HG02852 (cell line): ENCODE data around the gene SLC9C1.

Experiments used
- ATAC-seq: cut with Tn5 transposase; IDR thresholded peaks from one replicate; pipeline ENCODE4 v1.9.1; 2021; ENCODE audit warnings: mild to moderate bottlenecking, moderate library complexity; ENCODE audit not compliant: unreplicated experiment

The SLC9C1 gene

DNA sequence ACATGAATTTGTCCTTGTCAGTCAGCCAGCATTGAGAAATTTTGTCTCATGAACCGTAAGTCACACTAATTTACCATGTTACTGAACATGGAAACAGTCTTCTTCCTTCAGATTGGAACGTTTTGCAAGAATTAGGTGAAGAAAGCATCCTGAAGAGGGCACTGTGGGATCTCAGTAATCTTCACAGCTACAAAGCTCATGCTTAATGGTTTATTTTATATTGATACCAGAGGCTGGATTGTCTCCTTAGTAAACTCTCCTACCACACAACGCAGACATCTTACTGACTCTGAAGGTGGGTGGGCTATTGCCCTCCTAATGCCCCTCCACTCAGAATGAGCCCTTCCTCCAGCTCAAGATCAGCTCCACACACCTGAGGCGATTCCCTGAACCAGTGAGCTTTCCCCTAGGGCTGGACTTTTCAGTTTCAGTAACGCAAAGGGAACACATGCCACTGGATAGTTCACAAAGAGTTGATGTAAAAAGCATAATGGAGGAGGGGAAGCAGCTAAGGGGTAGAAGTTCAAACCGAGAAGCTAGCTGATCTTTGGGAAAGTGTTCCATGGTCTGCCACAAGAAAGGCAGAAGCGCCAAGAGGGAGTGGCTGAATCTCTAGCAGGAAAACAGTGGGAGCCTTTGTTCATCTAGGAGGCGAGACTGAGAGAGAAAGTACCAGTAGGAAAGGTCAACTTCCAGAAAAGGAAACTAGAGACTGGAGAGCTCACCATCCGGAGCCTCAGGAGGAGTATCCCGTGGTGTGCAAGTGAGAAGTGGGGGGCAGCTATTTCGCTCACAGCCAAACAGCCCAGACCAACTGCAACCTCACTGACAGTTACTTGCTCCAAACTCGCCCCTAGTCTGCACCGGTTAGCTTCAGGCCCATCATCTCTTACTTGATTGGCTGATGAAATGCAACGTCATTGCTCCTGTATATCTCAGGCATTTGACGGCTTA lies at the start of gene SLC9C1:
Gene SLC9C1 (minus strand): TSS at position 849 of the 954 bp plus-strand sequence. CDS start 7,425 bp downstream, outside the sequence.
- peak; percentile 52 for ATAC-seq

DNA sequence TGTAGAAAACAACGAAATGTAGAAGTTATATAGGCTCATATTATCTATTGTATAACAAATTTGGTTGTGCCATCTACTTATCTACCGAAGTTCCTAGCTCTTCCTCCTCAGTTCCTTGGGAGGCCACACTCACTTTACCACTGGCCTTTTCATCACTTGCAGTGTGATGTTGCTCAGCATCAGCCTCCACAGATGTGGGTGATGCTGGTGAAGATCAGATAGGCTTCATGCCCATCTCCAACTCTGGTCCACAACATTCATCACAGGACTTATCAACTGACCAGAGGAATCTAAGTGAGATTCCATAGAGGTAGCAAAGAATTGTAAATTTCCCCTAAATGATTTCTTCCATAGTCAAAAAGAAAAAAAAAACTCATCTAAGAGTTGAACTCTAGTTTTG lies 47.4 kb upstream of the SLC9C1 start:
- no peak for ATAC-seq

DNA sequence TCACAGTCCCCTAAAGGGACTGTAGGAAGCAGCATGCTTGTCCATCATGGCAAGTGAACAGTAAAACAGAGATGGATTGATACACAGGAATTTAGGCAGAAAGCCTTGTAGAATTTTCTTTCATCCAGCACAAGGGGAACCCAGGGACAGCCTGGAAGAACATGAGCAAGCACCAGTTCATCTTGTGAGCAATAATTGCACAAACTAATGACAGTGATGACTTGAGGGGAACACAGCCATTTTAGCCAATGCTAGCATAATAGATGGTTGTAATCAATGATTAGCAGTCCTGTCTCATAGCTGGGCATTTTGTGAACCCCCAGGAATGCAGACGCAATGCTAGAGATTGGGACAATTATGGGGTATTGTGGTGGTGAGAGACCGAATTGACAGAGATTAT lies 45.6 kb upstream of the SLC9C1 start:
- ATAC-seq: no peak

DNA sequence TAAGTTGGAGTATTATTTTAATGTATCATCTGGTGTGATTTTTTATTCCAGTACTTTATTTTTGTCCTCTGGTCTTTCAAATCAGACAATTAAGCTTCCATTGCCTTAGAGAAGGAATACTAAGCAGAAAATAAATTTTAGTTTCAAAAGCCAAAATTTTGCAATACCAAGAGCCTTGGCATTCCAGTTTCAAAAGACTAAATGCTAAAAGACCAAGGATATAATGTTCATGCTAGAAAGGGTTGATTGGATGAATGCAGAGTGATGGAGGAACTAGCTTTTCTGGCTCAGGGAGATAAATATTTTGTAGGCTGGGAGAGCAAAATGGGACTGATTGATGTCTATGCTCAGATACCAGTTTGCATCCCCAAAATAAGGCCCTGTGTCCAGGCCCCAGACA lies 45.1 kb upstream of the SLC9C1 start:
- no peak for ATAC-seq

DNA sequence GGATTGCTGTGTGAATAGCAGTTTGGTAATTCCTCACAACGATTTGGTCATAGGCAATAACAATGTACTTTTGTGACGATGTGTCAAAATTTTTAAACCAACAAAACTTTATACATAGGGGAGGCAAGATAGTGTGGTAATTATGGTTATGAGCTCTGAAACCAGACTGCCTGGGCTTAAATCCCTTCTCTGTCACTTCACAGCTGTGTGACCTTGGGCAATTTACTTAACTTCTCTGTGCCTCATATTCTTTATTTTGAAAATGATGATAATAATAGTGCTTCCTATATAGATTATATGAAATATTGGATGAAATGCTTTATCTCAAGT lies 44.7 kb upstream of the SLC9C1 start:
- ATAC-seq: no peak

DNA sequence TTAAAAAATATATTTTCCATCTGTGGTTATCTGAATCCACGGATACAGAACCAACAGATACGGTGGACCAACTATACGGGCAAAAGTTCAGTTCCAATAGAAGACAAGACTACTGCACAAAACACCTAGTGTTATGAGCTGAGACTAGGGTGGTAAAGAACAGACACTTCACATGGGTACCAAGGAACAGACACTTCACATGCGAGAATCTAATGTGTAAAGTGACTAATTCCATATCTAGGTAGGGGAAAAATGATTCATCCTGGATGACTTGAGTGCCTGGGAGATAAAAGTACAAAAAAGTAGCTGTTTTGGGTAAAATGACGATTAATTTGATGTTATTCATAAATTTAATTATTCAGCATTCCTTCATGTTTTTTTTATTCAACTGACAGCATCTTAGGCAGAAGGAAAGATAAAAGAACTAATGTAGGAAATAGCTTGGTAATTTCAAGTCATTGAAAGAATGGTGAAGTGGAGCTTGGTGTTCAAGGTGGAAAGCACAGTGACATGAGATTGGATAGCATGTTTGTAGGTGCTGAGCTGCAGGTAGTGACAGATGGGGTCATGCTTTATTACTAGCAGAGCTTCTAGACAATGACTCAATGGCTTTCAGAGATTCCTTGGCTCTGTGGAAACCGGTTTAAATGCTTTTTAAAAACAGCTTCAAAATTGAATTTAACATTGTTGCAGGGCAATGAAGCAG lies 44.2 kb upstream of the SLC9C1 start:
- no peak for ATAC-seq

DNA sequence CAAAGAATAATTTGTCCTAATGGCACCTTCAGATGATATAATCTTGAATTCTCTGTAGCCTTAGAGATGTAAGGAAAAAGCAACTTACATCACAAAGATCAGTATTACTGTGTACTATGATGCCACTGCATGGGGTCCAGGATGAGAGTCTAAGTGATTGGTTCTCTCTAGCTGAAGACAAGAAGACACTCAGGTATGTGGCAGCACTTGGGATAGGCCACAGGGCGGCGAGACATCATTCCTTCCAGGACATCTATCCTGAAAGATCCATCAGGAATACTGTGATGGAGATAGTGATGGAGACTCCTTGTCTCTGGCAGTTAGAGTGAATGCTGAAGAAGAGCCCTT lies 41.4 kb upstream of the SLC9C1 start:
- ATAC-seq: no peak

DNA sequence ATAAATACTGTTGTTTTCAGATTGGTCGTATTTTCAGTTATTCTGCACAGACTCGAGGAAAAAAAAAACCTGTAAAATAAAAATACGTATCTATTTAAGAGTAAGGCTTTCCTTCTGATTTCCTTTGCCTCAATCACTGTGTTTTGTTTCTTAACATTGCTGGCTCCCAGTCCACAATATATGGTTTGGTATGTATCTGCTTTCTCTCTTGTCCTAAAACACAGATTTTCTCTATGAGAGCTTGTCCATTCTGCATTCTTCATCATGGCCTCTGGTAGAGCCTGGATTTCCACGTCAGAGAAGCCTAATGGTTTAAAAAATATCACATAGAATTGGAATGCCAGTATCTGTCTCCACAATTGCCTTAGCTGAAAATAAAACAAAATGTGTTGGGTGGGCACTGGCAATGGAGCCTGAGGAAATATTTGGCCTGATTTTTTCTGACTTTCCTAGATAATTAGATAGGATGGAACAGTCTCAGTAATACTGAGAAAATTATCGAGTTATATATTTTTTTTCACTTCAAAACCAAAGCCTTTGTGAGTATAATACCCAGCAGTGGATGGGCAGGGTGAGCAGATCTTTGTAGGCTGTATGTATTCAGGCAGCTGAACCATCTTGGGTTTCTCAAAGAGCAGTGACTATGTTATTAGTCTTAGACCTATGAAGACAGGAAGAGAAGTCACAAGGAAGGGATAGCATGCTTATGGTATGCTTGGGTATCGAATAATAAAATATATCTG lies 40.8 kb upstream of the SLC9C1 start:
- no peak for ATAC-seq

DNA sequence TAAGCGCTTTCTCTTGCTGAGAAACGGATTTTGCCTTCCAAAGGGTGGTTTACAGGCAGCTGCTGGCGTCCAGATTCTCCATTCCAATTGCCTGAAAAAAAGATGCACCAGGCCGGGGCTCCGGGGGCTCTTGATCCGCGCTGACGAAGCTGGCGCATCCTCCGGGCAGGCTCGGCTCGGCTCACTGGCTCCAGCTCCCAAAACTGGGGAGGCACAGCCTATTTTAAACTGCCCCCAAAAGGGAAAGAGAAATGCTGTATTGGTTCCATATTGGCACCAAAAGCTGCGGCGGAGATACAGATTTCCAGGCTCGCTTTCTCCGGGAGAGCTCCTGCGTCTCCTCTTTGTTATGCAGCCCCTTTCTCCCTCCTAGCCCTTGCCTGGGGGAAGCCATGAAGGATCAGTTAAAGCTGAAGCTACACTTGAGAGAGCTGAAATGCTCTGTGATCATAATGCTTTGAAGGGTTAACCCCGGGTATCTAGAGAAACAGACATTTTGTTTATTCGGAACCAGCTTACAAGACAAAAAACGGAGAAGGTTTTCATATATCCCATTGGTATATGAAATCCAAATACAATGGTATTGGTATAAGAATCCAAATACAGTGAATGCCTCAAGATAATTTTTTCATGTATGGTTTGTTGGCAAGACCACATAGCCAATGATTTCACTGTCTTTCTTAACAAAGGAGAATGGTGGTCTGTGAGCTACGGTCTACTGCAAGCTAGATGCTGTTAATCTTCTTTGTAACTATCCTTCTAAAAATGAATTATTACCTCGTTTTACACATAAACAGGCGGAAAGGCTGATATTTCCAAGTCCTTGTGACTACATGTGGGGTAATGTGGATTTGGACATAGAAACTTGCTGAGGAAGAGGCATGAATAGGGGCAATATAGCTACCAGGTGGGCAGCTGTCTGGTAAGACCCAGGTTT lies 39.6 kb upstream of the SLC9C1 start:
- peak; percentile 47 for ATAC-seq

DNA sequence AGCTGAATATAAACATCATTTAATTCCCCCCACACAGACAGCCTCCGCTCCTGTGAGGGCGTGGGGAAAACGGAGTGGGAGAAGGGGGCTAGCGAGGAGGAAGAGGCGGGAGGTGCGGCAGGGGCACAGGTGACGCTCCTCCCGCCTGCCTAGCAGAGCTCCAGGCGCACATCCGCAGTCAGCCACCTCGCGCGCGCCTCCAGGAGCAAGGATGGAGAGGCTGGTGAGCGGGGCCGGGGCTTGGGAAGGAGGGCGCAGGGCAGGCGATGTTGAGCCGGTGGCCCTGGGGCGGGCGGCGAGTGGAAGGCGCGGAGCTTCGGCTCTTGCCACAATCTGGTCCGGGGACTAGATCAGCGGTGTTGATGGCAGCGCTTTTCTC lies 39.0 kb upstream of the SLC9C1 start, which contains the start of gene CD200:
Gene CD200 (plus strand): TSS at position 155 of the 379 bp plus-strand sequence. CDS start 57 bp downstream, at position 212.
- ATAC-seq: peak; percentile 65

DNA sequence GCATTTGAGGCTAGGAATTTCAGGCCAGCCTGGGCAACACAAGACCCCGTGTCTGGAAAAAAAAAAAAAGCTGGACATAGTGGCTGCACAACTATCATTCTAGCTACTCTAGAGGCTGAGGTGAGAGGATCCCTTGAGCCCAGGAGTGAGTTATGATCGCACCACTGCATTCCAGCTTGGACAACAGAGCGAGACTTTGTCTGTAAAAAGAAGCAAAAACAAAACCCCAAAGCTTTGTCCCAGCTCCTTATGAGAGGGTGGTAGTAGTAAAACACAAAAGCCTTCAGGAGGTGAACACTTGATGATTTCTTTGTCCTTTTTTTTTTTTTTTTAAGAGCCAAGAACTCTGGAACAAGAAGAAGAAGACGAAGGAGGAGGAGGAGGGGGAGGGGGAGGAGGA lies 37.8 kb upstream of the SLC9C1 start:
- ATAC-seq: no peak

DNA sequence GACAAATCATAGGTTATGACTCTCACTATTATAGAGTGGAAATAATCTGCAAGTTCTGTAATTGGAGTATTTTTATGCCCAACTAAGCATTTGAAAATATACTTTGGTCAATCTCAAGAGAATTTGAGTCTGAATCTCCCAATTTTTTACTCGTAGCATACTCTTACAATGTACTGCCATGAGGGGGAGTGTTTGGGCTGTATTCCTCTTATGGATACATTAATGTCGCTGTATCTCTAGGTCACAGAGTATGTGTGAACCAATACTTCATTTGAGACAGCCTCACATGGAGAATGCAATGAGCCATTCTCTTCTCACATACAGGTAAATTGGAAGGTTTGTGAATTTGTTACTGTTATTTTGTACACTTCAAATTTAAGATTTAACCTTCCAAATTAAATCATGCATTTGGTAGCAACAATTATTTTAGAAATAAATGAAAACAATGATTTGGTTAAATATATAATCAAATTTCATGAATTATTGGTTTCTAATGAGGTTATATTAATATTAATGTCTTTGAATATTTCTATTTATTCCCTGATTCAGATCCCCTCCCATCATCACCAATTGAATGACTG lies 33.4 kb upstream of the SLC9C1 start:
- ATAC-seq: peak; percentile 98

DNA sequence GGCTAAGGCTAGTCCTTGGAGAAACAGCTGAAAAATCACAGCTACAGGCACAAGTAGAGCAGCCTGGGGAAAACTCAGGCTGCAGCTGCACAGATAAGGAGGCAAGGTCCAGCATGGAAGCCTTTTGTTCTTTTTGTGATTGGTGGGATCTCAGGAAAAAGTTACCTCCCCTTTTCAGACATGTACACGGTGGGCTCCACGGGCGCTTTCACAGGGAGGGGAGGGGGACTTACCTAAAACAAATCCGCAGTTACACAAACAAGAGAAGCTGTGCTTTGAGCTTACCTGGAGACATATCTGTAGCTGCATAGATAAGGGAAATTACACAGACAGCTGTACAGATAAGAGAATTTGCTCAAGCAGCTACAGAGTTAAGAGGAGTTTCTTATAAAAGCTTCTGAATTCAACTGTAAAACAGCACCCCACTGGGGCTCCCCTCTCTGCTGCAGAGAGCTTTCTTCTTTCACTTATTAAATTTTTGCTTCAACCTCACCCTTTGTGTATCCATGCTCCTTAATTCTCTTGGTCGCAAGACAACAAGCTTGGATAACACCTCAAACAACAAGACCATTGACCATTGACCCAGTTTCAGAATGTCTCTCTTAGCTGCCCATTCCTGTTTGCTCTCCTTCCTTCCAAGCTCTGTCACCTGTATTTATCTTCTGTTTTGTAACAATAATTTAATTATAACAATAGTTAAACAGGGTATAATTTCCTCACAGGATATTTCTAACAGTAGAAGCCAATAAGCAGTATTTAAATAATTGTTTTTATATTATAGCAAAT lies 28.0 kb upstream of the SLC9C1 start:
- no peak for ATAC-seq

DNA sequence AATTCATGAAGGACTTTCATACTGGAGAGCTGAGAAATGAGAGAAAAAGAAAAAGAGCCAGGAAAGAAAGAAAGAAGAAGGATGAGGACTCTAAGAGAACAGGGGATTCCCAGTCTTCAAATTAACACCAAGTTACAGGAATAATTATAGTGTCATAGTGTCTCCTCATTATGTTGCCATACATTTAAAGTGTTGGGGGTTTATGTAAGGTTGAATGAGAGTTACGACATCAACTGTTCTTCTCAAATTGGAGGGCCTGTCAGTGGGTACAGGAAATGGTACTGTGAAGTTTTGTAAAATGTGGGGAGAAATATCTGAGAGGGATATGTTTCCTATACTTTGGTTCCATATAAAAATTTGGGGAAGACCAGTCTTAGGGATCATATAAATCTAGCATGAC lies 26.7 kb upstream of the SLC9C1 start:
- no peak for ATAC-seq

DNA sequence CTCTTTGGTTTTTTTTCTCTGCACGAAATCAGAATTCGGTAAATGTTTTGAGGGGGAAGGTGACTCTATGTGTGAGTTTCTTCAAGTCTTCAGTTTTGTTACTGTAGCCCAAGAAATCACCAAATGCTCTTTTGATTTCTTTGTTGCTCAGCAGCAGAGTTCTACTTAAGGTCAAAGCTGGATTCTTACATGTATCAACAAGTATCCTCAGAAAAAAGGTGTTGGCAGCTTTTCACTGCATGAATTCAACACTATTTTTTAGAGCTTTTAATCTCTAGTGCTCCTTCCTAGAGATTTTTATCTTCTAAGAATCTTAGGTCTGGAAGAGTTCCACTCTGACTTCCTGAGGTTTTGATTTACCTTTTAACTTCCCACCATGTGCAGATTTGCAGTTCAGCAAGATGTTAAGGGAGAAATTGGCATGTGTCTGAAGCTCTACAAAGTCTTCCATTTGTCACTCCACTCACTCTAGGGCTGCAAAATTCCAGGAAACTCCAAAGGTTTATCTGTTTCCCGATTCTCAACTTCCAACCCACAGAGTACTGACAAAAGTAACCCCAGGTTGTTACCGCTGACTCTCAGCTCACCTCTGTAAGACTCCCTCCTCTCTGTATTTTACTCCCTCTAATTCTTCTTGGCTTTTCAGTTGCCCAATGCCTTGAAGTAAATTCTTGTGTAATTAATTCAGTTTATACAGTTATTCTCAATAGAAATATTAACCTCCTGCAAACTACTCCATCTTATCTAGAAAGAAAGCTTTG lies 25.7 kb upstream of the SLC9C1 start:
- ATAC-seq: no peak

DNA sequence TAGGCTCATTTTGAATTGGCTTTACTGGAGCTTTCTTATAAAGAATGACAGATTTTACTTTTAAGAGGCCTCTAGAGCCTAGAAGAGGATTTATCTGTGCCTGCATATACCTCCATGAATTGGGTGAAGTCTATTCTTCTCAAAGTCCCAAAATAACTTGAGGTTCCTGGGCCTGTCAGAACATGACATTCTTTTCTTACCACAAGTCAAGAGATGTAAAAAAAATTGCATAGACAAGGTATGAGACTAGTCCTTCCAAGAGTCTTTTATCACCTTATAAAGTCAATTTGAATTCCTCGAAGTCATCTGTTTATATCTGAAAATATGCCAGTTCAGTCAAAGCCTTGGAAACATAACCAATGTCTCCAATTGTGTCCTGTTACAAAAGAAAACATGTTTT lies 21.8 kb upstream of the SLC9C1 start:
- ATAC-seq: no peak

DNA sequence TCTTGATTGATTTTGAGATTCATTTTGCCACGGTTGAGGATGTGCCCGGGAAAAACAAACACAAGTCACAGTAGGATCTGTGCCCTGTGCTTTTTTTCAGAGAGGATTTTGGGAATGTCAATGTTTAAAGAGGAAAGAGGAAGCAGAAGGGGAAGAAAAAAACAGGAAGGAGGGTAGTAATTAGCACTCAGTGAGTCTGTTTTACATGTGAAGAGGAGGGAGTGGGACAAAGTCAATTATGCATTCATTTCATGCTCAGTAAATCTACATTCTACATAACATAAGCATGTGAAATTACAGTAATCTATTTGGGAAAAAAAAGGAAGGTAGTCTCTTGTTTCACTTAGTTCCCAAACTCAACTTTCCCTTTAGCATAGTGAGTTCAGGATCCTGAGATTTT lies 20.6 kb upstream of the SLC9C1 start:
- ATAC-seq: no peak

DNA sequence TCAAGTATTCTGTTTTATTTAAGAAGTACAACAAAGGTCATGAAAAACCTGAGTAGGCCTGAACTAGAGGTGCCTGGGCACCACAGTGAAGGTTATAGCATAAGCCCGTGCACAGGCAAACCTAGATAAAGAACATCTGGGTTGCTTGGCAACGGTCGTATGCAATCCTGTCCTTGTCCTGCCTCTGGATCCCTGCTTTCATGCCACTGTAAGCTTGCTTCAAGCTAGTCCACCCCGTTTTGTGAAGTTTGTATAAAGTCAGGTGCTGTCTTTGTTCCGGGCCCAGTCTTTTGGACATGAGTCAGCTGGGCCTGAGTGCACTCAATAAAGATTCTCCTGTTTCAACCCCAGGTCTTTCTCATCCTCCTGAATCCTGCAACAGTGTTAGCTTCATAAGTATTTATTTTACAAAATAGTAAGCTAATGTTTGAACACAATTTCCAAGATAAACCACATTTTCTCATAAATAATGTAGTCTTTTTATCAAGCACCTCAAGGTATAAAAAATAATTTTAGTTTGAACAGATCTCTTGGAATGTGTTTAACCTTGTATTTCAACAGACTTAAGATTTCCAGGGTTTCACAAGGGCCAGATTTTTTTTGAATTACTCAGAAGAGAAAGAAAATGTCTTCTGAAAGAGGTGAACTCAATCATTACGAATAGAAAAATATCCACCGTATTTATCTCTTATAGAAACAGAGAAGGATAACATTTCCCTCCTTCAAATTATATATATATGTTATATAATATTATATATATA lies 14.3 kb upstream of the SLC9C1 start:
- ATAC-seq: no peak
